Gastroesophageal sphincter (tissue), 4 donors: ENCODE results near the gene PTPN12. TPM values are rescaled to one million over a fixed set of nuclear protein-coding genes. Genes with fewer than 3 reads are reported as not detected.

Source experiments
- ATAC-seq: fragments of 150-250 bp; one replicate; pipeline ENCODE4 v1.9.1; 2016; ENCODE audit warnings: mild to moderate bottlenecking, moderate library complexity
- H3K27ac ChIP-seq, 4 donors: fragments of 200-600 bp; sonication (generic) in 3 of 4; 1 replicate in 3 of 4; 2 replicates in 1 of 4; pipeline ENCODE4 v1.5.1; 2016 to 2019
- H3K27me3 ChIP-seq: fragments of 200-600 bp; sonication (generic); one replicate; pipeline ENCODE4 v1.5.1; 2019
- H3K36me3 ChIP-seq, 2 donors: fragments of 200-600 bp; sonication (generic); one replicate each; pipeline ENCODE4 v1.5.1; 2019; ENCODE audit warnings: control low read depth in 1 of 2
- H3K4me1 ChIP-seq, 3 donors: fragments of 200-600 bp; sonication (generic); 1 replicate in 2 of 3; 2 replicates in 1 of 3; pipeline ENCODE4 v1.5.1; 2016 to 2019; ENCODE audit warnings: control low read depth in 2 of 3
- H3K4me3 ChIP-seq, 2 donors: fragments of 200-600 bp; sonication (generic); one replicate each; pipeline ENCODE4 v1.5.1; 2019; ENCODE audit warnings: mild to moderate bottlenecking in 1 of 2, moderate library complexity in 1 of 2
- H3K9me3 ChIP-seq, 3 donors: fragments of 200-600 bp; sonication (generic); one replicate each; pipeline ENCODE4 v1.5.1; 2017 to 2019; ENCODE audit warnings: control low read depth in 2 of 3
- CTCF ChIP-seq, 4 experiments: fragments of 200-600 bp in 2 of 4; fragments of 450-650 bp in 2 of 4; sonication (generic) in 1 of 4; IDR thresholded peaks; one replicate each; pipeline ENCODE4 v1.5.1; 2017 to 2019; ENCODE audit warnings: antibody characterized with exemption in 4 of 4, mild to moderate bottlenecking in 2 of 4, moderate library complexity in 2 of 4
- EP300 ChIP-seq: sonication (generic); formaldehyde crosslinking; IDR thresholded peaks from one replicate; pipeline ENCODE4 v1.6.1; 2017; ENCODE audit warnings: antibody characterized with exemption, mild to moderate bottlenecking
- POLR2A ChIP-seq, 2 donors: fragments of 450-650 bp; IDR thresholded peaks; one replicate each; pipeline ENCODE4 v1.6.1; 2017; ENCODE audit warnings: antibody characterized with exemption in 2 of 2, mild to moderate bottlenecking in 2 of 2, moderate library complexity in 1 of 2
- POLR2AphosphoS5 ChIP-seq: sonication (generic); formaldehyde crosslinking; IDR thresholded peaks from one replicate; pipeline ENCODE4 v1.6.1; 2017; ENCODE audit warnings: antibody characterized with exemption
- WGBS, 2 donors: methylation state at CpG; one replicate each; pipeline ENCODE4 v1.1.5; 2018; ENCODE audit warnings: low coverage in 1 of 2; 5-methylcytosine and 5-hydroxymethylcytosine counted together
- total RNA-seq, 4 donors: library from RNA; depleted of rRNA; stranded (reverse); fragments of >200 nt; gene quantifications; one replicate each; pipeline ENCODE4 v1.1.0, GENCODE V29; 2016

The PTPN12 gene
- total RNA-seq, 4 donors from 2014 or later: 87.1 to 147 (median 100) TPM

GRCh38 chr7:77553123-77553522 is 16.0 kb downstream of the PTPN12 start:
- Histone ChIP-seq H3K9me3 (no peaks in the 10 kb centered on the region), H3K36me3 (peaks cover 0 to 3% of the 10 kb centered on the region in 2 donors), H3K4me1 (peaks cover 6 to 59% (median 15%) of the 10 kb centered on the region in 3 donors), H3K4me3 (no peak overlapping the region), H3K27ac (no peak overlapping the region), H3K27me3 (no peaks in the 10 kb centered on the region)
- ATAC-seq: no peak
- TF ChIP-seq EP300 (no peak), POLR2A (IDR thresholded peaks at IDR 0.05) (no peak)
- 69 to 81% methylated on average over 2 of the region's 2 CpGs for WGBS, 2 donors

- no peak for TF ChIP-seq EP300
- TF ChIP-seq CTCF (IDR thresholded peaks at IDR 0.05): no peak
- no peak for TF ChIP-seq POLR2AphosphoS5
- TF ChIP-seq POLR2A (IDR thresholded peaks at IDR 0.05): no peak
- 79 to 94% methylated on average over 2 of the region's 2 CpGs for WGBS, 2 donors
- ATAC-seq: no peak
- no peak overlapping the region for H3K4me3 ChIP-seq
- peaks cover 4 to 43% (median 4%) of the 10 kb centered on the region in 3 donors for H3K4me1 ChIP-seq
- no peaks in the 10 kb centered on the region for H3K27me3 ChIP-seq
- H3K9me3 ChIP-seq: no peaks in the 10 kb centered on the region
- peaks cover 0 to 3% of the 10 kb centered on the region in 2 donors for H3K36me3 ChIP-seq
- H3K27ac ChIP-seq: no peak overlapping the region
These were observed 21.3 kb downstream of the PTPN12 start for GRCh38 chr7:77558284-77558967.

- no peaks in the 10 kb centered on the region for H3K9me3 ChIP-seq
- H3K36me3 ChIP-seq: peaks cover 0 to 3% of the 10 kb centered on the region in 2 donors
- WGBS, 2 donors: 46 to 58% methylated on average over 2 to 3 of the region's 3 CpGs
- no peaks in the 10 kb centered on the region for H3K27me3 ChIP-seq
- TF ChIP-seq POLR2A (IDR thresholded peaks at IDR 0.05): no peak
- TF ChIP-seq POLR2AphosphoS5: no peak
- no peak for TF ChIP-seq EP300
- no peak for TF ChIP-seq CTCF (IDR thresholded peaks at IDR 0.05)
- peaks cover 4 to 58% (median 6%) of the 10 kb centered on the region in 3 donors for H3K4me1 ChIP-seq
- no peak overlapping the region for H3K27ac ChIP-seq
- no peak overlapping the region for H3K4me3 ChIP-seq
- no peak for ATAC-seq
These were observed 24.3 kb downstream of the PTPN12 start for GRCh38 chr7:77561352-77561751.

GRCh38 chr7:77563275-77563674 is 26.2 kb downstream of the PTPN12 start:
- ATAC-seq: no peak
- no peak overlapping the region for H3K27ac ChIP-seq
- H3K9me3 ChIP-seq: no peaks in the 10 kb centered on the region
- H3K36me3 ChIP-seq: no peaks in the 10 kb centered on the region
- H3K4me3 ChIP-seq: no peak overlapping the region
- no peaks in the 10 kb centered on the region for H3K27me3 ChIP-seq
- peaks cover 4 to 64% (median 6%) of the 10 kb centered on the region in 3 donors for H3K4me1 ChIP-seq
- 55 to 68% methylated on average over 2 of the region's 2 CpGs for WGBS, 2 donors
- no peak for TF ChIP-seq POLR2A (IDR thresholded peaks at IDR 0.05)
- TF ChIP-seq POLR2AphosphoS5: no peak

- 67 to 71% methylated on average over 1 of the region's 1 CpG for WGBS, 2 donors
- peaks cover 4 to 76% (median 16%) of the 10 kb centered on the region in 3 donors for H3K4me1 ChIP-seq
These were observed 28.8 kb downstream of the PTPN12 start for GRCh38 chr7:77565917-77566316.

More at GRCh38 chr7:77565917-77566316, 28.8 kb downstream of the PTPN12 start:
- ATAC-seq: no peak
- no peak overlapping the region for H3K27ac ChIP-seq
- H3K4me3 ChIP-seq: no peak overlapping the region
- no peak for TF ChIP-seq EP300
- peak; percentile 10 for TF ChIP-seq POLR2AphosphoS5
- no peak for TF ChIP-seq POLR2A (IDR thresholded peaks at IDR 0.05)
- no peak for TF ChIP-seq CTCF (IDR thresholded peaks at IDR 0.05)
- H3K27me3 ChIP-seq: no peaks in the 10 kb centered on the region
- no peaks in the 10 kb centered on the region for H3K36me3 ChIP-seq
- no peaks in the 10 kb centered on the region for H3K9me3 ChIP-seq
